Tibial nerve (tissue), 4 donors: ENCODE measurements around the gene ATP6V0E2. TPM values are rescaled to one million over a fixed set of nuclear protein-coding genes. Genes with fewer than 3 reads are reported as not detected.

Experiments used
- DNase-seq, 2 donors: peaks; one replicate each; pipeline ENCODE4 v3.0.0-alpha.2; 2019; ENCODE audit warnings: low spot score in 2 of 2
- H3K27ac ChIP-seq, 4 donors: fragments of 200-600 bp; sonication (generic) in 3 of 4; one replicate each; pipeline ENCODE4 v1.5.1; 2017 to 2019; ENCODE audit warnings: mild to moderate bottlenecking in 1 of 4
- H3K27me3 ChIP-seq, 2 donors: fragments of 200-600 bp; sonication (generic) in 1 of 2; one replicate each; pipeline versions ENCODE4 v1.5.1 to v1.6.0; 2017 to 2019
- H3K36me3 ChIP-seq, 3 donors: fragments of 200-600 bp; sonication (generic); one replicate each; pipeline ENCODE4 v1.5.1; 2018 to 2019
- H3K4me1 ChIP-seq, 4 donors: fragments of 200-600 bp; sonication (generic) in 3 of 4; one replicate each; pipeline ENCODE4 v1.5.1; 2017 to 2019
- H3K4me3 ChIP-seq, 4 donors: fragments of 200-600 bp; sonication (generic) in 3 of 4; one replicate each; pipeline ENCODE4 v1.5.1; 2017 to 2019; ENCODE audit warnings: mild to moderate bottlenecking in 1 of 4, moderate library complexity in 1 of 4
- H3K9me3 ChIP-seq, 4 donors: fragments of 200-600 bp; sonication (generic) in 3 of 4; one replicate each; pipeline ENCODE4 v1.5.1; 2017 to 2019
- CTCF ChIP-seq, 5 experiments: fragments of 200-600 bp in 3 of 5; fragments of 450-650 bp in 2 of 5; sonication (generic) in 3 of 5; IDR thresholded peaks; one replicate each; pipeline ENCODE4 v1.5.1; 2016 to 2019; ENCODE audit warnings: antibody characterized with exemption in 5 of 5, mild to moderate bottlenecking in 3 of 5, moderate library complexity in 2 of 5
- EP300 ChIP-seq, 2 donors: sonication (generic); formaldehyde crosslinking; IDR thresholded peaks; one replicate each; pipeline ENCODE4 v1.6.1; 2017; ENCODE audit warnings: antibody characterized with exemption in 2 of 2, mild to moderate bottlenecking in 1 of 2
- POLR2A ChIP-seq, 2 donors: fragments of 450-650 bp; IDR thresholded peaks; one replicate each; pipeline ENCODE4 v1.6.1; 2017; ENCODE audit warnings: antibody characterized with exemption in 2 of 2, mild to moderate bottlenecking in 2 of 2, moderate library complexity in 2 of 2
- WGBS, 2 donors: methylation state at CpG; one replicate each; pipeline ENCODE4 v1.1.5; 2018; 5-methylcytosine and 5-hydroxymethylcytosine counted together
- total RNA-seq, 4 donors: library from RNA; depleted of rRNA; stranded (reverse); fragments of >200 nt; gene quantifications; one replicate each; pipeline ENCODE4 v1.1.0, GENCODE V29; 2016

Gene ATP6V0E2
- total RNA-seq, 4 donors from 2014 or later: 28.7 to 49.5 (median 38.1) TPM

GRCh38 chr7:149873970-149874643, 338 bp downstream of the ATP6V0E2 start:
- H3K4me1 ChIP-seq: peaks cover 0 to 26% (median 3%) of the 10 kb centered on the region in 4 donors
- peak overlapping the region; percentile 71 to 87 (median 73) for H3K4me3 ChIP-seq
- H3K36me3 ChIP-seq: peaks cover 0 to 45% (median 0%) of the 10 kb centered on the region in 3 donors
- WGBS, 2 donors: 7 to 9% methylated on average over 24 to 31 of the region's 46 CpGs
- no peaks in the 10 kb centered on the region for H3K27me3 ChIP-seq
- no peak for DNase-seq
- no peaks in the 10 kb centered on the region for H3K9me3 ChIP-seq
- TF ChIP-seq EP300 (IDR thresholded peaks at IDR 0.05) (no peak), CTCF (IDR thresholded peaks at IDR 0.05) (no peak), POLR2A (IDR thresholded peaks at IDR 0.05) (no peak)
- peak overlapping the region in 3 of 4 donors; percentile 92 to 93 (median 92) for H3K27ac ChIP-seq

- H3K27me3 ChIP-seq: no peaks in the 10 kb centered on the region
- 52 to 59% methylated on average over 8 of the region's 8 CpGs for WGBS, 2 donors
- H3K4me3 ChIP-seq: peak overlapping the region in 3 of 4 donors; percentile 71 to 87 (median 73)
- H3K36me3 ChIP-seq: peaks cover 0 to 45% (median 0%) of the 10 kb centered on the region in 3 donors
- H3K4me1 ChIP-seq: peaks cover 0 to 27% (median 0%) of the 10 kb centered on the region in 4 donors
- peak overlapping the region in 2 of 4 donors; percentile 92 to 93 for H3K27ac ChIP-seq
- DNase-seq: no peak
- no peaks in the 10 kb centered on the region for H3K9me3 ChIP-seq
- TF ChIP-seq POLR2A (IDR thresholded peaks at IDR 0.05): no peak
- TF ChIP-seq EP300 (IDR thresholded peaks at IDR 0.05): no peak
- TF ChIP-seq CTCF (IDR thresholded peaks at IDR 0.05): no peak
Measured at GRCh38 chr7:149874644-149875028, 867 bp downstream of the ATP6V0E2 start.

GRCh38 chr7:149875396-149875795, 1.6 kb downstream of the ATP6V0E2 start:
- no peak for DNase-seq
- Histone ChIP-seq H3K9me3 (no peaks in the 10 kb centered on the region), H3K27ac (no peak overlapping the region), H3K4me1 (peaks cover 0 to 34% (median 3%) of the 10 kb centered on the region in 4 donors), H3K36me3 (peaks cover 0 to 41% (median 0%) of the 10 kb centered on the region in 3 donors), H3K4me3 (no peak overlapping the region), H3K27me3 (no peaks in the 10 kb centered on the region)
- WGBS, 2 donors: 96 to 97% methylated on average over 4 of the region's 4 CpGs
- TF ChIP-seq EP300 (IDR thresholded peaks at IDR 0.05) (no peak), CTCF (IDR thresholded peaks at IDR 0.05) (no peak), POLR2A (IDR thresholded peaks at IDR 0.05) (no peak)

- no peak for DNase-seq
- TF ChIP-seq POLR2A (IDR thresholded peaks at IDR 0.05): no peak
- no peak for TF ChIP-seq CTCF (IDR thresholded peaks at IDR 0.05)
- no peak for TF ChIP-seq EP300 (IDR thresholded peaks at IDR 0.05)
- WGBS, 2 donors: 87 to 92% methylated on average over 16 of the region's 16 CpGs
- no peak overlapping the region for H3K4me3 ChIP-seq
- no peak overlapping the region for H3K27ac ChIP-seq
- H3K9me3 ChIP-seq: no peaks in the 10 kb centered on the region
- peaks cover 0 to 36% (median 0%) of the 10 kb centered on the region in 3 donors for H3K36me3 ChIP-seq
- peaks cover 0 to 51% (median 15%) of the 10 kb centered on the region in 4 donors for H3K4me1 ChIP-seq
- H3K27me3 ChIP-seq: no peaks in the 10 kb centered on the region
Measured at GRCh38 chr7:149877890-149878522, 4.2 kb downstream of the ATP6V0E2 start.

GRCh38 chr7:149878523-149878921, 4.8 kb downstream of the ATP6V0E2 start:
- WGBS, 2 donors: 78 to 82% methylated on average over 10 to 13 of the region's 13 CpGs
- no peak for TF ChIP-seq POLR2A (IDR thresholded peaks at IDR 0.05)
- TF ChIP-seq CTCF (IDR thresholded peaks at IDR 0.05): no peak
- no peak for TF ChIP-seq EP300 (IDR thresholded peaks at IDR 0.05)
- peaks cover 0 to 55% (median 17%) of the 10 kb centered on the region in 4 donors for H3K4me1 ChIP-seq
- H3K27ac ChIP-seq: peak overlapping the region in 1 of 4 donors; percentile 19
- H3K36me3 ChIP-seq: peaks cover 0 to 36% (median 0%) of the 10 kb centered on the region in 3 donors
- H3K4me3 ChIP-seq: no peak overlapping the region
- DNase-seq: no peak
- no peaks in the 10 kb centered on the region for H3K9me3 ChIP-seq
- no peaks in the 10 kb centered on the region for H3K27me3 ChIP-seq
